NCI-H1436 (cell line): ENCODE data around the gene CHST1.

Source experiments
- DNase-seq: peaks from one replicate; lab custom pipeline; 2025; lab: John Stamatoyannopoulos, UW

CHST1 gene

DNA sequence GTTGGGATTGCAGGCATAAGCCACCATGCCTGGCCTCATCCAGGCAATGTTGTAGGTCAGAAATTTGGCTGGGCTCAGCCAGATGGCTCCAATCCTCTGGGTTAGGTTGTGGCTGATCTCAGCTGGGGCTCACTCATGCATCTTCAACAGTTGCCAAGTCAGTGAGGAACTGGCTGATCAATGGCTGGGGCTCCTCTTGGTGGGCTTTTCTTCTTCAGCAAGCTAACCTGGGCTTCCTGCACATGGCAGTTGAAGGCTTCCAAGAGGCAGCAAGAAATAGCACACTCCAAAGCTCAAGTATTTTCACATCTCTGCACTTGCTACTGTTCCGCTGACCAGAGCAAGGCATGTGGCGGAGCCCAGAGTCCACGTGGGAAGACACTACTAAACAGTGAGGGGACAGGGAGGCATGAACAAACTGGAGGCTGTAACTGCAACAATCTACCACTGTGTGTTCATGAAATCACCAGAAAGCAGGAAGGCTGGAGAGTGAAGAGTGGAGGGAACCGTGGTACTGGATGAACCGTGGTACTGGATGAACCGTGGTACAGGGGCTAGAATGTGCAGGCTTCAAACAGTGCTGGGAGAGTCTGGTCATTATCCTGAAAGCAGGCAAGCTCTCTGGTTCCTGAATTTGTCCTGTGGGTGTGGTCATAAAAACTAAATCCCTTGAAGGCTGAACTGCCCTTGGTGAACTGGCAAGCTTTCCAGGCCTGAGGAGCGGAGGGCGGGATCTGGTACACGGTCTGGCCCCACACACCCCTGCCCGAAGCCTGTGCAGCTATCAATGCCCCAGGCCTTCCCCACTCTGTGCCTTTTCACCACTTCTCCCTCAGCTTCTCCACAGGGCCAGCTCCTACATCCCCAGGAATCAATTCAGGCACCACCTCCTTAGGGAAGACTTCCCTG lies 20.2 kb downstream of the CHST1 start:
- DNase-seq = no peak

DNA sequence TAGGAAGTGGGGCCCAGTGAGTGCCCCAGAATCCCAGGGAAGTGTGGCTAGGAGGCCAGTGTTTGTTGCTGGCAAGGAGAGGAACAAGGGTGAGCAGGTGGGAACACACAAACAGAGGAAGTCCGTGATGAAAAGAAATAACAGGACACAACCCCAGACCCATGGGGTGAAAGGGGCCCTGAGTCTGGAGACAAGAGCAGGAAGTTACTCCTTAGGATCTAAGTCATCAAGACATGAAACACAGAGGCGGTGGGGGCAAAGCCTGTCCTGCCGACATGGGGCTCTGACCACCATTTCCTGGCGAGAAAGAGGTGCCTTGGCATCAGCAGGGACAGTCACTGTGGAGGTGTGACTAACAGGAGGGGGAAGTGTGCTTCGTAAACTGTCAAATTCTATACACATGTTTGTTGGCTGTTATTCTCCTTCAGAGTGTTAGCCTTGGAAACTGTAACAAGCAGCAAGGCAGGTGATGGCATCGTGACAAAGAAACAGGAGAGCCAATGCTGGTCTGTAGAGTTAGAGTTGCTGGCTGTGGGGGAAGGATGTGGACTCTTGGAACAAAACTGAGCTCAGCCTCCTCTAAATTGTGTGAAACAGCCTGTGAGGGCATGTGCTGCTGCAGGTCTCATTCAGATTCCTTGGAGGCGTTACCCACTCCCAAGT lies 21.7 kb downstream of the CHST1 start:
- DNase-seq = no peak

DNA sequence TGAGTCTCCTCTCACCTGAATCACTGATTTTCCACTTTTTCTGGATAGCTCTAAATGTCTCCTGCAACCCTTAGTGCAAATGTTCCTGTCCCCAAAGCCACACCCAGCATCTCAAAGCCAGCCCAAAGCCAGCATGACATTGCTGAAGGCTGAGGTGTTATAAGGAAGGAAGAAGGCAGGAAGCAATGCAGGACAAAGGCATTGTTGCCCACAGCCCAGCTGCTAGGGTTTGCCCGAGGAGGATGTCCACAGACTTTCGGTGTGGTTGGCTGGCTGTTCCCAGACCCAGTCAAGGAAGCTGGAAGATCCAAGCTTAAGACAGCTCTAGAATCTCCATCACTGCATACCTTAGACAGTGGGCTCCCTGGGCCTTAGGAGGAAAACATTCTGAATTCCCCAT lies 23.5 kb downstream of the CHST1 start:
- DNase-seq = no peak

DNA sequence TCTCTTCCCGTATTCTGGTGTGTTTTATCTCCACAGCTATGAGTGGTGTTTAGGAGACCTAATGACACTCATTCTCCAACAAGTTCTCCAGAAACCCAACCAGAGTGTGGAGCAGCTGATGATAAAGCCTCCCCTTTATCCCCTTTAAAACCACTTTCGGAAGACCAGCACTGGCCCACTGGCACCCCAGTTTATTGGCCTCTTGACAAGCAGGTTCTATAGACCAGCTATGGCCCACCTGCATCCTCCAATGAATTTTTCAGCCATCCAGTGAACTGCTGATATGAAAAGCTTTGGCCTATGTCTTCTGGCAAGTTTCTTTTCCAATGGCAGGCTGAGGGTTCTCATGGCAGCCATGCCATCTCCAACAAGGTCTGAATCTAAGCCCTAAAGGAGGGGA lies 27.4 kb downstream of the CHST1 start:
- DNase-seq = no peak

DNA sequence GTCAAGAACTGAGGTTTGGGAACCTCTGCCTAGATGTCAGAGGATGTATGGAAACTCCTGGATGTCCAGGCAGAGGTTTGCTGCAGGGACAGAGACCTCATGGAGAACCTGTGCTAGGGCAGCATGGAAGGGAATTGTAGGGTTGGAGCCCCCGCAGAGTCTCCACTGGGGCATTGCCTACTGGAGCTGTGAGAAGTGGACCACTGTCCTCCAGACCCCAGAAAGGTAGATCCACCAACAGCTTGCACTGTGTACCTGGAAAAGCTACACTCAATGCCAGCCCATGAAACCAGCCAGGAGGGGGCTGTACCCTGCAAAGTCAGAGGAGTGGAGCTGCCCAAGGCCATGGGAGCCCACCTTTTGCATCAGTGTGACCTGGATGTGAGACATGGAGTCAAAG lies 29.5 kb downstream of the CHST1 start:
- no peak for DNase-seq

DNA sequence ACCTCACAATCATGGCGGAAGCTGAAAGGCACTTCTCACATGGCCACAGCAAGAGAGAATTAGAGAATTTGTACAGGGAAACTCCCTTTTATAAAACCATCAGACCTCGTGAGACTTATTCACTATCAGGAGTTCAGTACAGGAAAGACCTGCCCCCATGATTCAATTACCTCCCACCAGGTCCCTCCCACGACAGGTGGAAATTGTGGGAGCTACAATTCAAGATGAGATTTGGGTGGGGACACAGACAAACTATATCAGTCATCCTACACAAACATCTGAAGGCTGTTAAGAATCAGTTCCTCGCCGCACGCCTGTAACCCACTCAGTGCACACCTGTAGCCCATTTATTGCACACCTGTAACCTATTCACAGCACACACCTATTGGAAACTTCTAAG lies 39.8 kb downstream of the CHST1 start:
- DNase-seq = no peak

DNA sequence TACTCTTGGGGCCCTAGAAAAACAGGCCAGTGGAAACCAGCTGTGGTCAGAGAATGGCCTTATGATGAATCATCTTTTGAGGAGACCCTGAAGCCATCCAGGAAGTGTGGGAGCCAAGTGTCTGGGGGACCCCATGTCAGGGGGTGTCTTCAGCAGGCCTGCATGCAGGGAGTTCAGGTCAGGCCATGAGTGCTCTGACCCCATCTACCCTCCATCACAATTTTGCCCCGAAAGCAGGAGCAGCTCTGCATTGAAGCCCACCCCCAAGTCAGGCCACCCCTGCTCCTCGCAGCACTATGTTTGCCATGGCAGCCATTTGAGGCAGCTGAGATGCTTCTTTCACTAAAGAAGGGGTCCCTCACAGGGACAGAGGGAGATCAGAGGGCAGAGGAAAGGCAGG lies 41.3 kb downstream of the CHST1 start:
- no peak for DNase-seq

DNA sequence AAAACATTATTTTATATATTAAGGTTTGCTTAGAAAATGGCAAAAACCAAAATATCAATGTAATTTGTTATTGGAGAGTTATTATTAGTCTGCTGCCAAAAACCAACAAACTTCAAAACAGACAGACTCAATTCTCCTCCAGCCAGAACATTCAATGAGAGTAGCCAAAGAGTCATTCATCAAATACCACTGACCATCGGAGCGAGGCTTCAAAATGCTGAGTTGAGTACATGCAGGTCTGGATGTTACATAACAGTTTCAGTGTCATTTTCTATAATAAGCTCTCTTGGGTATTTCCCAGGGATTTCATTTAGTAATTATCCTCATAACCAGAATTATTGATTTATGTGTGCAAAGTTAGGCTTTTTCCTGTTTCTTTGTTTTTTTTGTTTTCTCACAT lies 42.6 kb downstream of the CHST1 start:
- DNase-seq = no peak

DNA sequence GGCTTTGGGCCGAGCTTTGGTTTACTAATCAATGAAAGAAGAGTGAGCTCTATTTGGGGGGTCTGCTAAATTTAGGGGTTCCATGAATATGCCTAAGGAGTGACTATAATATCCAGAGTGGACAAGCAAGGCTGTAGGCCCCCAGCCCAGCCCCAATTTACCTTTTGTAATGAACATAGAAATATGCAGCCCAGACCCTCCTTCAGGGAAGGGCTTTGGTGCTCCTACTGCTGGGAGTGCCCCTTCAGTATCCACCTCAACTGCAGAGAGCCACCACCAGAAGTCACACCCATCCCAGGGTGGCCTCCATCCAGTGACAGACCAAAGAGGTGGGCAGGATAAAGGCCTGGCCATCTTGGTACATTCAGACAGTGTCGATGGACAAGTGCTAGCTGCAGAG lies 43.1 kb downstream of the CHST1 start:
- no peak for DNase-seq

DNA sequence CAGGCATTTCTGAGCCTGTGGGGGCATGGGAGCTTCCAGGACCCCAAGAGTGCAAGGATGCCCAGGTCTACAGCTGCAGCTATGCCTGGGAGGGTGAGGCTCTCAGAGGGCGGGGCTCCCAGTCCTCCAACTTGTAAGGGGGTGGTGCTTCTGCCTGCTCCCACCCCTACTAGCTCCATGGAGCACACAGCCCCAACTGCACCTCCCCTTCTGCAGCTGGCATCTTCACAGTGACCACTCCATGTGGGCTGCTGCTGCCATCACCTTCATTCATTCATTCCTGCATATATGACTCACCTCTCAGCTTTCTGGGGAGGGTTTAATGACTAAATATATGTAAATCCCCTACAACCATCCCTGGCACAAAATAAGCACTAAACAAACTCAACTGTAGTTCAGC lies 43.8 kb downstream of the CHST1 start:
- DNase-seq = no peak

DNA sequence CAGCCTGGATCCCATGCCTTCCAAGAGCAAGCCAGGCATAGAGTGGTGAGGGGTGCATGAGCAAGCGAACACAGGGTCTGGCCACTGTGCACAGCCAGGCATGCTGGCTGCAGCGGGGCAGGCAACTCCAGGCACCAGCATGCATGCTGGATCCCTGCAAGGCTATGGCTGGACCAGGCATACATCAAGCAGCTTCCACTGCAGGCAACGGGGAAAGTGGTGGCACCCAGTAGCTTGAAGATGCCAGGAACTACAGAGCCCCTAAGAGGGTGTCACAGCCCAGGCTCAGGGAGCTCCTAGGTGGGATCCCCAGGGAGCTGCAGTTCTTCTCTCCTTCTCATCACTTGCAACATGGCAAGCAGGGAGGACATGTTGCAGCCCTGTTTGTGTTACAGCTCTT lies 45.2 kb downstream of the CHST1 start:
- no peak for DNase-seq

DNA sequence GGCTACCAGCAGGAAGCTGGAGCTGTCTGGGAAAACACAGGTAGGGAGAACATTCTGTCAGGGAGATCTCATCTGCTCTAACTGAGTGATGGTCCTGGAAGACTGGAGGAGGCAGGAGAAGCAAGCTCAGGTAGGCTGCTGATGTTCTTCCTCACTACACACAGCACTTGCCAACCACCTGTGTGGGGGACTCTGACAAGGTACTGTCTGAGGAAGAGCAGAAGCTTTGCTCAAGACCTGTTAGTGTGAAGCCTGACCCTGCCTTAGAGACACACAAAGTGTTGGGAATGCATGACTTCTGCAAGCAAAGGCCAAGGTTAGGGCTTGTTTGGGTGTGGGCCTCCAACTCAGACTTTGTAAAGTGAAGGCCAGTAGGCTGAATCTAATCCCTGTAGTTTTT lies 46.5 kb downstream of the CHST1 start:
- DNase-seq = no peak

DNA sequence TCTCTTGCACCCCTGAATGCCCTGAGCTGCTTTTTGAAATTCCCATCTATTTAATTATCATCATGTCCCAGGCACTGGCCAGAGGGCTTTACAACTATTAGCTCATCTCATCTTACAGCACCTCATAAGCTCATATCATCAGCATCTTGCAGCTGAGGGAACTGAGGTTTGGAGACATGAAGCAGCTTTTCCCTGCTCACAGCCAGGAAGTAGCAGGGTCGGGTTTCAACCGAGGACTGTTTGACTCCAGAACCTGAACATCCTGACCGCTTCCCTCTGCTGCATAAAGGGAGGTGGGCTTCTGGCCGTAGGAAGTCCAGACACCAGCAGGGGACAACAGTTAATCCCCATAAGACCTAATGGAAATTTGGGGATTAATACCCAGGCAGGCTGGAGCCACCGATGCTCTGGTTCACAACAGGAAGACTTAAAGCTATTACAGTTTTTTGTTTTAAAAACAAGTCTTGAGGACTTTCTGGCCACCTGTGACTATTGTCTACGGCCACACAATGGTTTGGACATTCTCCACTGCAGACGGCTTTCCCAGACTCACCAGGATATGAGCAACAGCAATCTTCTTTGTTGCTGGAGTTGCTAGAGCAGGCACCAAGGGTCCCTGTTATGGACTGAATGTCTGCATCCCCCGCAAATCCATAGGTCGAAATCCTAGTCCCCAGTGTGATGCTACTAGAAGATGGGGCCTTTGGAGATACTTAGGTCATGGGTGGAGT lies 47.4 kb downstream of the CHST1 start:
- DNase-seq = no peak

DNA sequence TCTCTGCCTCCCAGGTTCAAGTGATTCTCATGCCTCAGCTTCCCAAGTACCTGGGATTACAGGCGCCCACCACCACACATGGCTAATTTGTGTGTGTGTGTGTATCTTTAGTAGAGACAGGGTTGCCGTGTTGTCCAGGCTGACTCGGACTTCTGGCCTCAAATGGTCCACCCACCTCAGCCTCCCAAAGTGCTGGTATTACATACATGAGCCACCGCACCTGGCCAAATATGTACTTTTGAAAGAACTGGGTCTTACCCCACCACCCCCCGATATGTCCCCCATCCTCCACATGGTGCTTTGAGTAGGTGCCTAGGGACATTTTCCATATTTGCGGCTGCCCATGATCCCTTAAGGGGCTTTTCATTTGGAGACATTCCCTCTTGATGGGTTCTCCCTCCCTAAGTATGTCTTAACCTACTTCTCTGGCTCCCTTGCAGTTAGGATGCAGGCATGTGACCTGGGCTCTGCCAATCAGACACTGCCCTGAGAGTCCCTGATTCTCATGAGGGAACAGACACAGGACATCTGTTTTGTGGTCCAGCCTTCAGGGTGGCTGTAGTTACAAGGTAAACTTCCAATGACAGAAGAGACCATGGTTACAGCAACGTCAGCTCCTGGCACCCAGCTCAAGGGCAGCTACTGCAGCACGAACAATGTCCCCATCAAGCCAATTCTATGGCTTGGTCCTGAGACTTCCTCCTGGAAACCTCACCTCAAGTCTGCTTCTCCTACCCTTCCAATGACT lies 48.4 kb downstream of the CHST1 start:
- no peak for DNase-seq

DNA sequence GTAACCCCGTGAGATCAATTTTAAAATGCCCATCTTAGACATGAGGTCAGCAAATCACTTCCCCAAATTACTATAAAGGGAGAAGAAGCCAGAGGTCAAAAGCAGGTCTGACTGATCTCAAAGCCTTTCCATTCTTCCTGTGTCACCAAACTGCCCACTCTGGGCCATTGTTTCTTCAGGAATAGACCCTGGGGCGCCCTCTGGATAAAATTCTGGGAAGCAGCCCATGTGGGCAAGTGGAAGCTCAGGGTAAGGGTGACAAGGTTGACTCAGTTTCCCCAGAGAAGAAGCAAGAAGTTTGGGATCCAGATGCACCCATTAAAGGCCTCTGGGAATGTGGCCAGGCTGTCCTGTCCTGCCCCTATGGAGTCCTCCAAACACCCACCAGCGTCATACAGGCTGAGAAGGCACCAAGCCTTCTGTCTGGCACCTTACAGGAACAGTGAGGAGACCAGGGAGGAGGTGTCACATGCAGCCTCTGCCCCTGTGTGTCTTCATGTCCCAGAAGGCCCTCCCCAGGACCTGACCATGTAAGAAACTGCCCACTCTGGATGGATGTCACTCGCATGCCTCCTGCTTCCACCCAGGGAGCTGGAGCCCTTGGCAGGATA lies 50.1 kb downstream of the CHST1 start:
- DNase-seq = no peak

DNA sequence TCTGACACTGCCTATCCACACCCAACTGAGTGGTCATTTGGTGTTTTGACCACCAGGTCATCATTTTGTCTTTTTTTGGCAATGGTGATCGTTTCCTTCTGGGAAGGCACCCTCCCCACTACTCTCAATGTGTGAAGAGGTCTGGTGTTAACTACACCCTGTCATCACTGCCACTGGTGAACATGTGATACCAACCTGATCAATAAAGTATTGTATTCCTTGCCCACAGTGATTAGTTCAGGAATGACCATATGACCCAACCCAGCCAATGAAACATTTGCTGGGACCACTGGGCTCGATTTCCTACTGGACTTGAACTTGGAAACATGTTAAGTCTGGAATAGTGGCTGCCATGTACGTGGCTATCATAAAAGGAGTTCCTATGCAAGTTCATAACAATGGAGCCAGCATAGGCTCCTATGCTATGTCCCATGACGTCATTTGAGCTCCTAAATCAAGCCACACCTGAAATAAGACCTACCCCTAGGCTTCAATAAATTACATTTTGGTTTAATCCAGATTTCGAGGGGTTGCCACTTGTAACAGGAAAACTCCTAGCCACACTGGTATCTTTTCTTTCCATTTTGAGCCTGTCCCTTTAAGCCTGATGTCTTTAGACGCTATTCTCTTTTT lies 51.1 kb downstream of the CHST1 start:
- DNase-seq = no peak

DNA sequence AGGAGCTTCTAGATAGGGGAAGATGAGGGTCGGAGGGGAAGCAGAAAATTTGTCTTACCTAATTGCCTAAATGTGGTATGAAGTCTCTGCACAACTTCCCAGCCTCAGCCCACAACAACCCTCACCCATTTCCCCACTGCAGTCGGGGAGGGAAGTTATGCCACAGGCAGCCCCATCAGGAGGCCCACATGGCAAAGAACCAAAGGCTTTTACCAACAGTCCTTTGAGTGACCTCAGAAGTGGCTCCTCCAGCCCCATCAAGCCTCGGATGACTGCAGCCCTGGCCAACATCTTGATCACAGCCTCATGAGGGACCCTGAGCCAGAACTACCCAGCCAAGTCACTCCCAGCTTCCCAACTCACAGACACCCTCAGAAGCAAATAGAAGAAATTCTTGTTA lies 54.8 kb downstream of the CHST1 start:
- no peak for DNase-seq

DNA sequence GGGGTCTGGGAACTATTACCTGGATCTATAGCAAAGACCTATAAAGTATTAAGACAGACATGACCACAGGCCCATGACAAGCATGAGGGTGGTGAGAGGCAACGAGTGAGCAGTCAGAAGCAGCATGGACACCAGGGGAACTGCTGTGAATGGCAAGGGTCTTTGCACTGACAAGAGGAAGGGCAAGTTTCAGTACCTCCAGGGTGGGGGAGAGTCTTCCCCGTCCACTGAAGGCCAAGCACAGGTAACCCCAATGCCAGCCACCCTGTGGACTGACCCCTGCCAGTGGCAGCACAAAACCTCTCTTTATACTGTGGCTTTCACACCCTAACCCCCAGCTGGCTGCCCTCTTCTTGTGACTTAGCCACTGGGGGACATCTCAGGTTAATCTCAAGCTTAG lies 55.5 kb downstream of the CHST1 start:
- no peak for DNase-seq

DNA sequence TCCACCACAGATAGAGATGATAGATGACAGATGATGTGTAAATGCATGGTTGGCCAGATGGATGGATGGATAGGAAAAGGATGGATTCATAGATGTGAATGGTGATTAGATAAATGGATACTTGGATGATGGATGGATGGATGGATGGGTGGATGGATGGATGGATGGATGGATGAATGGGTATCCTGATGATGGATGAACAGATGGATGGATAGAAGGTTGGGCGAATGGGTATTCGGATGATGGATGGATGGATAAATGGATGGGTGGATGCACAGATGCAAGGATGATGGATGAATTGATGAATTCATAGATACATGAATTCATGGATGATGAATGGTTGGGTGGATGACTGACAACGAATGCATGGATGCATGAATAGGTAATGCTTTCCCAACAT lies 56.1 kb downstream of the CHST1 start:
- no peak for DNase-seq

DNA sequence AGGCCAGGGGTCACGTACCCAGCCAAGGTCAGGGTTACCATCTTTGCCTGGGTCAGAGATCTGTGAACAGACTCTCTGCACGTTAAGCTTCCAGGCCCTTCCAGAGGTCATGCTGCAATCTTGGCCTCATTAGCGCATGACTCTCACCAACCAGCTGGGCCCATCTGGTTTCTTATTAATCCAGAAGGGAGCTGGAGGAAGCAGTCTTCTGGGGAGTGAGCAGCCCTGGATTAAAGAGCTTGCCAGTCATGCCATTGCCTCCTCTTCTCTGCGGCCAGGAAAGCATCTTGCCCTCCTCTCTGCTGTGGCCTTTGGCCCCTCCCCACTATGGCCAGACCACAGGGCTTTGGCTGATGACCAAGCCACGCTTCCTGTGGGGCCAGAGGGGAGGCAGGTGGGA lies 57.4 kb downstream of the CHST1 start:
- no peak for DNase-seq

DNA sequence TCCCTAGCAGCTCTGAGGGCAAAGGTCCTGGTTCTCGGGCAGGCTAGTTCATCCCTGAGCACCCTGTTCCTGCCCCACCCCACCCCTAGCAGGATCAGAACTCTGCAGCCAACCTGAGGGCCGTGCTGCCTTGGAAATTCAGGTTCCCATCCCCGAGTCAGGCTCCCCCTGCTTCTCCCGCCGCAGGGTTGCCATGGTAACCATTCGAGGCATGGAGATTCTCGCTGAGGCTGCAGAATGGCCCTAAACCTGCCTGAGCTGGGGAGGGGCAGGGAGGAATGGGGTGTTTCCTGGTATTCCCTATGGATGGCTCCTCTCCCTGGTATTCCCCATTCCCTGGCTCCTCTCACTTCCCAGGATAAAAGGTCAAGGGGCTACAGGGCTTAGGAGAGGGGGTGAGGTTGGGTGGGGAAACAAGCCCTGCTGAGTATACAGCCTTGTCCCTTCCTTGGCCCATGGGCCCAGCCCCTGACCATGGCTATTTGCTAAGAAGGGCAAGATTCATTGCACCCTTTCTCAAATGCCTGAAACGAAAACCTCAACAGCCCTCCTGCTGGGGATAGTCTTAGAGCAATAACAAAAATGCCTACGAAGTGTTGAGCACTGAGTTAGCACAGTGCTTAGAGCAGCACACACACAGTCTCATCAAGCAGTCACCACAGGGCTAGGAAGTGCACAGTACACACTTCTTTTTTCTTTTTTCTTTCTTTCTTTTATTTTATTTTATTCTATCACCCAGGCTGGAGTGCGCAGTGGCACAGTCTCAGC lies 58.7 kb downstream of the CHST1 start:
- DNase-seq = peak; percentile 38
